Measurements from ENCODE around the gene TMEM238L. TPM values are rescaled to one million over a fixed set of nuclear protein-coding genes. Genes with fewer than 3 reads are reported as not detected.

Gene TMEM238L
- total RNA-seq, 1 experiment from 2014 or later, result not detected

DNA sequence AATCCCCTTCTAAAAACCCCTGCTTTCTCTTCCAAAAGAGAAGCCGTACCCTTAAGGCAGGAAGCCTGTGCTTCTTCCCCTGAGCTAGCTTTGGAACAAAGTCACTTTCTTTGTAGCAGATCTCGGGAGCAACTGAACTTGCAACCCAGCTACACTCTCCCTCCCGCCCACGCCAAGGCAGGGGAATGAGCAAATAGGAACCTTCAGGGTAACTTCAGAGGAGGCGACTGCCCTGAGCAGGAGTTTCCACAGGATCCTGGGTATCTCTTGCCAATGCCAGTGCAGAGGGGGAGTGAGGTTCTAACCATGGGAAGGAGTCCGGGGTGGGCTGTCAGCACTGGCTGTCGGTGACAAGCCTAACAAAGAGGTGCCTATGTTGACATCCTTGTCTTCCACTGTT is 39.9 kb upstream of the TMEM238L start:
- no peak overlapping the region for H2AFZ ChIP-seq (ENCODE audit: low read length)
- peaks cover 9% of the 10 kb centered on the region for H3K27me3 Mint-ChIP-seq (ENCODE audit: low read depth)

More for the DNA sequence above, 39.9 kb upstream of the TMEM238L start:
- H2BK120ac ChIP-seq (ENCODE audit: low read depth, low read length, poor library complexity, severe bottlenecking), result no peak overlapping the region
- H3K4me3 Mint-ChIP-seq, result peak overlapping the region; percentile 25 to 50
- no peak overlapping the region for H2BK15ac ChIP-seq (ENCODE audit: low read depth, low read length)
- peaks cover 8% of the 10 kb centered on the region; the same call in 1 of the 2 replicates for H3K4me1 ChIP-seq (ENCODE audit: insufficient read depth, low read length)
- no peak overlapping the region for H3K4ac ChIP-seq (ENCODE audit: low read depth, low read length)
- peaks cover 7% of the 10 kb centered on the region for H3K23me2 ChIP-seq (ENCODE audit: insufficient read length, low read depth, low read length, poor library complexity, severe bottlenecking)
- no peak overlapping the region for H3K4me2 ChIP-seq (ENCODE audit: insufficient read depth, insufficient read length, low read length)
- H3K14ac ChIP-seq (ENCODE audit: insufficient read depth, low read length), result no peak overlapping the region
- no peak overlapping the region for H3K56ac ChIP-seq (ENCODE audit: insufficient read length, low read depth, low read length)
- no peak overlapping the region for H3K27ac Mint-ChIP-seq
- WGBS (ENCODE audit: extremely low coverage, insufficient read length, low lambda C conversion rate), result no CpG with 5 or more reads among the region's 7 CpGs
- no peak overlapping the region for H2BK12ac ChIP-seq (ENCODE audit: insufficient read length, low read depth, low read length)
- no peaks in the 10 kb centered on the region for H3K79me1 ChIP-seq (ENCODE audit: insufficient read depth, low read depth, low read length, poor library complexity, severe bottlenecking)
- H2AK5ac ChIP-seq (ENCODE audit: insufficient read length, low read length), result no peak overlapping the region
- peaks cover 0 to 7% (median 5%) of the 10 kb centered on the region in 3 experiments; a peak in 4 of 7 replicates for H3K36me3 Mint-ChIP-seq (ENCODE audit: insufficient read depth in 1 of 3, low read depth in 3 of 3)
- peaks cover 12 to 13% of the 10 kb centered on the region in 2 experiments for H3K9me3 Mint-ChIP-seq
- H4K5ac ChIP-seq (ENCODE audit: insufficient read length, low read depth, low read length), result no peak overlapping the region
- H3K27ac ChIP-seq (ENCODE audit: insufficient read length, low read depth, low read length), result no peak overlapping the region
- peak; percentile 48 for DNase-seq
- no peaks in the 10 kb centered on the region for H4K20me1 ChIP-seq (ENCODE audit: control insufficient read depth, insufficient read depth, insufficient read length)
- H3K9ac ChIP-seq (ENCODE audit: extremely low read depth, insufficient read length, low read length), result no peak overlapping the region
- peaks cover 25 to 27% of the 10 kb centered on the region in 2 experiments for H3K4me1 Mint-ChIP-seq
- no peak overlapping the region for H2BK5ac ChIP-seq (ENCODE audit: insufficient read length, low read length)
- H3K27me3 ChIP-seq (ENCODE audit: insufficient read depth, low read length), result no peaks in the 10 kb centered on the region
- no peaks in the 10 kb centered on the region for H3K9me3 ChIP-seq (ENCODE audit: control insufficient read depth, low read depth, low read length)
- H3T11ph ChIP-seq (ENCODE audit: low read length), result no peak overlapping the region
- no peak overlapping the region for H3K23ac ChIP-seq (ENCODE audit: insufficient read length, low read depth, low read length)
- H3K18ac ChIP-seq (ENCODE audit: insufficient read length, low read depth, low read length), result no peak overlapping the region
- no peak overlapping the region for H2BK20ac ChIP-seq (ENCODE audit: low read depth, low read length, poor library complexity, severe bottlenecking)
- no peak overlapping the region for H4K91ac ChIP-seq (ENCODE audit: insufficient read length, low read depth, low read length)
- TF ChIP-seq, protein P1, sequence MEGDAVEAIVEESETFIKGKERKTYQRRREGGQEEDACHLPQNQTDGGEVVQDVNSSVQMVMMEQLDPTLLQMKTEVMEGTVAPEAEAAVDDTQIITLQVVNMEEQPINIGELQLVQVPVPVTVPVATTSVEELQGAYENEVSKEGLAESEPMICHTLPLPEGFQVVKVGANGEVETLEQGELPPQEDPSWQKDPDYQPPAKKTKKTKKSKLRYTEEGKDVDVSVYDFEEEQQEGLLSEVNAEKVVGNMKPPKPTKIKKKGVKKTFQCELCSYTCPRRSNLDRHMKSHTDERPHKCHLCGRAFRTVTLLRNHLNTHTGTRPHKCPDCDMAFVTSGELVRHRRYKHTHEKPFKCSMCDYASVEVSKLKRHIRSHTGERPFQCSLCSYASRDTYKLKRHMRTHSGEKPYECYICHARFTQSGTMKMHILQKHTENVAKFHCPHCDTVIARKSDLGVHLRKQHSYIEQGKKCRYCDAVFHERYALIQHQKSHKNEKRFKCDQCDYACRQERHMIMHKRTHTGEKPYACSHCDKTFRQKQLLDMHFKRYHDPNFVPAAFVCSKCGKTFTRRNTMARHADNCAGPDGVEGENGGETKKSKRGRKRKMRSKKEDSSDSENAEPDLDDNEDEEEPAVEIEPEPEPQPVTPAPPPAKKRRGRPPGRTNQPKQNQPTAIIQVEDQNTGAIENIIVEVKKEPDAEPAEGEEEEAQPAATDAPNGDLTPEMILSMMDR (conservative IDR thresholded peaks at IDR 0.05), result no peak
- H4K8ac ChIP-seq (replicated peaks; ENCODE audit: insufficient read length, low read depth, low read length), result no peak overlapping the region
- H3K79me2 ChIP-seq (ENCODE audit: insufficient read depth, low read length), result no peaks in the 10 kb centered on the region

Data from H9 (cell line).